Measurements from ENCODE around the gene ADNP2.

ADNP2 gene

GRCh38 chr18:80185545-80185944 is 76.5 kb downstream of the ADNP2 start:
- no peak for TF ChIP-seq CTCF (IDR thresholded peaks at IDR 0.05; ENCODE audit: low read depth, low read length)
- DNase-seq (ENCODE audit: low read depth in 2 of 2): no peak
- H3K4me3 ChIP-seq (replicated peaks in 1 of 2; ENCODE audit: low read depth in 2 of 2, low read length in 2 of 2): no peak overlapping the region

- TF ChIP-seq CTCF (IDR thresholded peaks at IDR 0.05; ENCODE audit: low read depth, low read length): no peak
- no peak overlapping the region for H3K4me3 ChIP-seq (replicated peaks in 1 of 2; ENCODE audit: low read depth in 2 of 2, low read length in 2 of 2)
- no peak for DNase-seq (ENCODE audit: low read depth in 2 of 2)
Observed at GRCh38 chr18:80187956-80188642, 79.0 kb downstream of the ADNP2 start.

- no peak for DNase-seq (ENCODE audit: low read depth in 2 of 2)
- no peak for TF ChIP-seq CTCF (IDR thresholded peaks at IDR 0.05; ENCODE audit: low read depth, low read length)
- no peak overlapping the region for H3K4me3 ChIP-seq (replicated peaks in 1 of 2; ENCODE audit: low read depth in 2 of 2, low read length in 2 of 2)
Observed at GRCh38 chr18:80188643-80189530, 79.8 kb downstream of the ADNP2 start.

- no peak overlapping the region for H3K4me3 ChIP-seq (replicated peaks in 1 of 2; ENCODE audit: low read depth in 2 of 2, low read length in 2 of 2)
- no peak for TF ChIP-seq CTCF (IDR thresholded peaks at IDR 0.05; ENCODE audit: low read depth, low read length)
- no peak for DNase-seq (ENCODE audit: low read depth in 2 of 2)
Observed at GRCh38 chr18:80189531-80189865, 80.4 kb downstream of the ADNP2 start.

Data from cardiac fibroblast (primary cell).